Right atrium auricular region (tissue), 2 donors: ENCODE results near the gene QSOX2. TPM values are rescaled to one million over a fixed set of nuclear protein-coding genes. Genes with fewer than 3 reads are reported as not detected.

Experiments
- DNase-seq: peaks from one replicate; pipeline ENCODE4 v3.0.0-alpha.2; 2019; ENCODE audit warnings: low spot score
- H3K27ac ChIP-seq, 2 donors: fragments of 200-600 bp; sonication (generic); 1 replicate in 1 of 2; 2 replicates in 1 of 2; pipeline ENCODE4 v1.5.1; 2016 to 2019
- H3K27me3 ChIP-seq, 2 donors: fragments of 200-600 bp; sonication (generic); one replicate each; pipeline versions ENCODE4 v1.5.1 to v1.6.0; 2017 to 2019
- H3K36me3 ChIP-seq: fragments of 200-600 bp; sonication (generic); one replicate; pipeline ENCODE4 v1.5.1; 2016
- H3K4me1 ChIP-seq, 2 donors: fragments of 200-600 bp; sonication (generic); one replicate each; pipeline versions ENCODE4 v1.5.1 to v1.6.0; 2017 to 2019
- H3K4me3 ChIP-seq, 2 donors: fragments of 200-600 bp; sonication (generic); 1 replicate in 1 of 2; 2 replicates in 1 of 2; pipeline ENCODE4 v1.5.1; 2017 to 2019; ENCODE audit warnings: mild to moderate bottlenecking in 1 of 2, moderate library complexity in 1 of 2
- H3K9me3 ChIP-seq, 2 donors: fragments of 200-600 bp; sonication (generic); one replicate each; pipeline ENCODE4 v1.5.1; 2019
- CTCF ChIP-seq, 2 donors: fragments of 200-600 bp; sonication (generic); IDR thresholded peaks; one replicate each; pipeline ENCODE4 v1.5.1; 2019; ENCODE audit warnings: antibody characterized with exemption in 2 of 2
- total RNA-seq, 2 donors: library from RNA; depleted of rRNA; stranded (reverse); fragments of >200 nt; gene quantifications; one replicate each; pipeline ENCODE4 v1.1.0, GENCODE V29; 2016

Gene QSOX2
- total RNA-seq, 2 donors from 2014 or later: 3.2 to 6.3 TPM

- H3K27ac ChIP-seq: no peak overlapping the region
- H3K36me3 ChIP-seq: no peaks in the 10 kb centered on the region
- no peaks in the 10 kb centered on the region for H3K9me3 ChIP-seq
- no peak overlapping the region for H3K4me3 ChIP-seq
- no peaks in the 10 kb centered on the region for H3K4me1 ChIP-seq
- DNase-seq: no peak
- no peaks in the 10 kb centered on the region for H3K27me3 ChIP-seq
- no peak for TF ChIP-seq CTCF (IDR thresholded peaks at IDR 0.05)
These were observed 47.2 kb upstream of the QSOX2 start for GRCh38 chr9:136292591-136293448.

GRCh38 chr9:136292026-136292538, 46.5 kb upstream of the QSOX2 start:
- Histone ChIP-seq H3K9me3 (no peaks in the 10 kb centered on the region), H3K27me3 (no peaks in the 10 kb centered on the region), H3K4me3 (no peak overlapping the region), H3K27ac (no peak overlapping the region), H3K36me3 (no peaks in the 10 kb centered on the region), H3K4me1 (no peaks in the 10 kb centered on the region)
- no peak for TF ChIP-seq CTCF (IDR thresholded peaks at IDR 0.05)
- DNase-seq: no peak

- DNase-seq: no peak
- TF ChIP-seq CTCF (IDR thresholded peaks at IDR 0.05): no peak
- Histone ChIP-seq H3K27me3 (no peaks in the 10 kb centered on the region), H3K36me3 (no peaks in the 10 kb centered on the region), H3K4me1 (no peaks in the 10 kb centered on the region), H3K27ac (no peak overlapping the region), H3K4me3 (no peak overlapping the region), H3K9me3 (no peaks in the 10 kb centered on the region)
These were observed 45.9 kb upstream of the QSOX2 start for GRCh38 chr9:136291306-136292025.

DNA sequence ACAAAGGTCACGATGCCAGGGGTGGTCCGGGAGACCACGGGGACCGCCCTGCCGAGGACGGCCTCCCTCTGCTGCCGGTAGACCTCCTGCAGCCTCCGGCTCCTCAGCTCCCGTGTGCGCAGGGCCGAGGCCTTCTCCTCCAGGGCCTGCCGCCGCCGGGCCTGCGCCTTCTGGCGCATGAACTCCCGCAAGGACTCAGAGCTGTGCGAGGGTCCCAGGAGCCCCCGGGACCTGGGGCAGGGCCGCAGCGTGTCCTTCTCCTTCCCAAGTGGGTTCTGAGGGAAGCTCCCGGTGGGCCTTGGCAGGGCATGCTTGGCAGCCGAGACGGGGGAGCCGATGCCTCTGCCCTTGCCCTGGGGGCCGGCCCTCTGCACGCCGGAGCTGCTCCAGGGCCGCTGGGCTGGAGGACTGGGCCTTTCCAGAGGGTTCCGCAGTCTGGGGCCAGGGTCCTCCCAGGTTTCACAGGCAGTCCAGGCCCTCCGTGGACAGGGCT, 44.9 kb upstream of the QSOX2 start:
- Histone ChIP-seq H3K4me1 (no peaks in the 10 kb centered on the region), H3K36me3 (no peaks in the 10 kb centered on the region), H3K27me3 (no peaks in the 10 kb centered on the region), H3K4me3 (no peak overlapping the region), H3K9me3 (no peaks in the 10 kb centered on the region), H3K27ac (no peak overlapping the region)
- no peak for DNase-seq
- TF ChIP-seq CTCF (IDR thresholded peaks at IDR 0.05): no peak

DNA sequence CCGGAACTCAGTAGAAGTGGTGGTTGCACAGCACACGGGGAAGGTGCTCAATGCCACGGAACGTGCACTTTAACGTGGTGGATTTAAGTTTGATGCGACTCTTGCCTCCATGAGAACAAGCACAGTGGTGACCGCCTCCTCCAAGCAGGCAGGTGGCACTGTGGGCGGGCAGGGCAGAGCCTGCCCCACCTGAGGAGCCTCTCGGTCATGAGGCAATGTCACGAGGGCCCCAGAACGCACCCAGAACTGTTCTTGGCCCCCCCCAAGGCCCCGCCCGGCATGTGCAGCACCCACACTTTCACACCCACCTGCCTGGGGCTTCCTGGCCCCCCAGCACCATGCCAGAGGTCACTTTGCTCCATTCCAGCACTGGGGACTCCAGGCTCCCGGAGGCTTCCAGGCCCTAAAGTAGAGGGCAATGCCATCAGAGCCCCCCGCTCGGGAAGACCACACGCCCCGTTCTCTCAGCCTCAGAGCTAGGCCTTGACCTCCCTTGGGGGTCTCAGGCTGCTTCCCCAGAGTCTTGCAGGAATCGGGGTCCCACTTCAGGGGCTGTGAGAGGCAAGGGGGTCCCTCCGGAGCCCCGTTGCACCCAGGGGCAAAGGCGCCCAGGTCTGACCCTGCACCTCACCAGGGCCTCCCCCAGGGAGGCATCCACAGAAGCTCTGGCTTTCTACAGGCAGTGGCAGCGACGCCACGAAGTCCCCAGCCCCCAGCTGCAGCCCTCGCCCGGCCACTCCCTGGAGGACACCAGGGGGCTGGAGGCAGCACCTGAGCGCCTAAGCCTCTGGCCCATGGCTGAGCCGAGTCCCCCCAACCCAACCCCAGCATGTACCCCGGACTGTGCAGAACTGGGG, 44.3 kb upstream of the QSOX2 start:
- H3K4me1 ChIP-seq: no peaks in the 10 kb centered on the region
- no peak overlapping the region for H3K27ac ChIP-seq
- H3K9me3 ChIP-seq: no peaks in the 10 kb centered on the region
- H3K4me3 ChIP-seq: no peak overlapping the region
- DNase-seq: no peak
- TF ChIP-seq CTCF (IDR thresholded peaks at IDR 0.05): no peak
- H3K36me3 ChIP-seq: no peaks in the 10 kb centered on the region
- no peaks in the 10 kb centered on the region for H3K27me3 ChIP-seq
